HG03520 (cell line): Measurements from ENCODE around the gene GABPA.
A peak's percentile ranks its signal among the peaks of the same experiment; 100 is the strongest.
"Not testable (repeated sequence)": the region's sequence is repeated elsewhere in the genome, so short reads cannot be mapped to it uniquely, and the experiment has no call there.

Experiments used
- ATAC-seq: cut with Tn5 transposase; IDR thresholded peaks from one replicate; pipeline ENCODE4 v1.9.1; 2021; ENCODE audit warnings: mild to moderate bottlenecking, moderate library complexity; ENCODE audit not compliant: unreplicated experiment

GABPA gene

DNA sequence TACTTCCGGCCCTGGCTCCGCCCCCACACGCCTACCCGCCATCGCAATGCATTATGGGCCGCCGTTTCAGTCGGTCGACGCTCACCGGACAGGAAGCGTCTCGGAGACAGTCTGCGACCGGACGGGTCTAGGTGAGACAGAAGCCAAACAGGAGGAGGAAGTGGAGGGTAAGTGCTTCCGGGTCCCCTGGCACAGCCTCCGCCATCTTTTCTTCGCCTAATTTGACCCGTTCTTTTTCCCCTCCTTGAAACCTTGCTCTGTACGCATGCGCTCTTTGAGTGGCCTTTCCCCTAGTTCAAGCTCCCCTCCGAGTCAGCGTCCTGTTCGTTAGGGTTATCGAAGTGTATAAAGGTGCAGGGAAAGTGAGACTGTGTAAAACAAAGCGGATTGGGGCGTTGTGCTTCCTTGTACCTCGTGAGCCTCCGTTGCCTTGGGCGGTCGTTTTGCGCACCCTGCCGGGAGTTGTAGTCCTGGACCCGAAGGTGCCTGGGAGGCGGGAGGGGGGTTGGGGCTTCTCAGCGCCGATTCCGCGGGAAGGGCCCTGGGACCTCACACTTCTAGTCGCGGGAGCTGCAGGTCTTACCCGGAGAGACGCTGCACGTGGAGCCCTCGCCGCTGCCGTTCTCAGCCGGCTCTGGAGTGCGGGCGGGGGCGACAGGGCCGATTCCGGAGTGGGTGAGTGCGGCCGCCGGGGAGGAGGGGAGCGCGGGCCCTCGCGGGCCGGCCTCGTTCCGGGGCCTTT lies at the start of gene GABPA, which contains the start of gene ATP5PF:
GABPA (plus strand) TSS at position 69 of the 742 bp plus-strand sequence. CDS start 6,627 bp downstream, outside the sequence.
ATP5PF (minus strand) TSS at position 1 of the 742 bp plus-strand sequence. CDS start 5,110 bp downstream, outside the sequence.
- ATAC-seq, result peak; percentile 86

DNA sequence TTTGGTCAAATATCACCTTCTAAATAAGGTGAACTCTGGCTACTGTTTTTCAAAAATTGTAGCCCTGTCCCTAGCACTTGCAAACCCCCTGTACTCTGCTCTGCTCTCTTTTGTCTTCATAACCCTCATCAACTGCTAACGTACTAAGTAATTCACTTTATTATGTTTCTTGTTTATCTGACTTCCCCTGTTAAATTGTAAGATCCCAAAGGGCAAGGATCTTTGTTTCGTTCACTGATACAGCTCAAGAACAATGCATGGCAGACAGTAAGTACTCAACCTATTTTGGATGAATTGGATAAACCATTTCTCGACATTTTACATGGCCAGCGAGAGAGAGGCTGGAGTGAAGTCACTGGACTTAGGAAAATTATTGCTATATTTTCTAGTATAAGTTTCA lies 47.0 kb upstream of the GABPA start:
- ATAC-seq, result no peak

DNA sequence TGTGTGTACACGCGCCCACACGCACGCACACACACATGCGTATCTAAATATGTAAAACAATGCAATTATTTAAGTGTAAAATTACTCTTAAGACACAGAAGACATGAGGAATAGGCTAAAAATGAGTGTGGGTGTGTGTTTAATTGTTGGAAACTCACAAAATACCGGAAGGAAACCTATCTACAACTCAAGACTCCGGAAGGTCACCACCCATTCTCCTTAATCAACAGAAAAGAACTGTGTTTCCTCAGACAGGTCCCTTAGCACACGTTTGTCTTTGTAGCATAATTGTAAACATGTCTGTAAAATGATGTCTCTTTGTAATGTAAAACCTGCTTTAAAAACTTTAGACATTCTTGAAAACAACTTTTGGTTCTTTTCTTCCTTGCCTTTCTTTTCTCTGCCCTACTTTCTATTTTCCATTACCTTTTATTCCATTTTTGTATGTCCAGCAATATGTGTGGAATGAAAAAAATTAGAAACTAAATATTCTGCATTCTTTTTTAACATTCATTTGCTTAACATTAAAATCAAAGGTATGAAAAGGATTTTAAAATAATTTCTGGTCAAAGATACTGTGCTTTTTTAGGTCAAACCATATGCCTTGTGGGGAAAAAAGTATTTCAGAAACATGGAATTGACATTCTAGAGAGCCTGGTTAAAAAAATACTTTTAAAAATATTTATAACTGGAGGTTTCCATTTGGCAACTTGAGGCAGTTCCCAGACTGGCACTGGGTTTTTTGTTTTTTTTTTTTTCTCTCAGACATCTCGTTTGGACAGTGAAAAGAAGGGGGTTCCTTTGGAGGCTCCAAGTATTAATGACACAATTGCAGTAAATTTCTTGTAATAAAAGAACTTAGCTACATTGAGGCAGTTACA lies 46.3 kb upstream of the GABPA start:
- ATAC-seq, result no peak

DNA sequence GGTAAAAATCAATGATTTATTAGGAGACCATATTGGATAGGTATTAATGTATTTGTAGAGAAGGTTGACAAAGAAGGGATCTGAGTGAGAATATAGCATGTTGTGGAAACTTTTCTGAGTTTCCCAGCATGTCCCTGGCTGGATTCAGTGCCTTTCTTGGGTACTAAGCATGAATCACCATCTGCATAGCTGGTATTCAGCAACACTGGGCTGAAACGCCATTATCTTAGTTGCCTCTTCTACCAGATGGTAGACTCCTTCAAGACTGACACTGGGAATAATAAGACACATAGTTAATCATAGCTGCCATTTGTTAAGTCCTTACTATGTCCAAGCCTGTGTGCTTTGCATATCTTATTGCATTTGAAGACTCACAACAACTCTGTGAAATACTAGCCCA lies 45.5 kb upstream of the GABPA start:
- ATAC-seq, result no peak

DNA sequence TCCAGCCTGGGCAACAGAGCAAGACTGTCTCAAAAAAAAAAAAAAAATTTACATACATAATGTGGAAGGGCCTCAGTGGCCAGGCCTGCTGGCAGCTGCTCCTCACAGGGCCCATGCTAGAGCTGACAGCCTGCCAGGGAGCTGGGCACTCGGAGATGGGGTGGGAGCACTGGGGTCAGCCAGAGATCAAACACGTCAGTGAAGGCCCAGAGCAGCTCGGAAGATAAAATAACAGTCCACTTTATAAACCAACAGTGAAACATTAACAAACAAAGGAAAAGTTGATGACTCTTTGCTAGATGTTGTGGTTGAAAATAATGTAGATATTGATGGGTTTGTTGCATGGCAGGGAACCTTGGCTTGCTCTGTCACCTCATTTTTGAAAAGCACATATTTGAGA lies 42.8 kb upstream of the GABPA start:
- ATAC-seq, result no peak

DNA sequence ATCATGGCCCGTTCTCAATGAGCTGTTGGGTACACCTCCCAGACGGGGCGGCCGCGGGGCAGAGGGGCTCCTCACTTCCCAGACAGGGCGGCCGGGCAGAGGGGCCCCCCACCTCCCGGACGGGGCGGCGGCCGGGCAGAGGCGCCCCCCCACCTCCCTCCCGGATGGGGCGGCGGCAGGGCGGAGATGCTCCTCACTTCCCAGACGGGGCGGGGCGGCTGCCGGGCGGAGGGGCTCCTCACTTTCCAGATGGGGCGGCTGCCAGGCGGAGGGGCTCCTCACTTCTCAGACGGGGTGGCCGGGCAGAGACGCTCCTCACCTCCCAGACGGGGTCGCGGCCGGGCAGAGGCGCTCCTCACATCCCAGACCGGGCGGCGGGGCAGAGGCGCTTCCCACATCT lies 39.3 kb upstream of the GABPA start:
- not testable (repeated sequence) for ATAC-seq

DNA sequence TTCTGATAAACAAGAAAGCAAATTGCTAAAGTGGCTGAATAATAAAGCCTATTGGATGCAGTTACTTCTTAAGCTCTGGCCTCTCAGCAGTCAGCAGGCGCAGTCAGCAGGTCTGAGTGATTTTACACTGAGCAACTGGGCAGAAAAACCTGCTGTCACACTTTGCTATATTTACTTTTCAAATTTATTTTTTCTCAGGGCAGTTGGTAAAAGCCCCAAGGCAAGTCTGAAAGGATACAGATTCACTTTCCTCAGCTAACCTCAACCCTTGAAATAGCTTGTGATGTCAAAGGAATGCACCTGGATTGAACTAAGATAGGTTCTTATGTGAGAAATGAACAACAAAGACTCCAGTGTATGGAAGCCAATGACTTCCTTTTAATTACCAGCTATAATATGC lies 34.0 kb upstream of the GABPA start:
- no peak for ATAC-seq

DNA sequence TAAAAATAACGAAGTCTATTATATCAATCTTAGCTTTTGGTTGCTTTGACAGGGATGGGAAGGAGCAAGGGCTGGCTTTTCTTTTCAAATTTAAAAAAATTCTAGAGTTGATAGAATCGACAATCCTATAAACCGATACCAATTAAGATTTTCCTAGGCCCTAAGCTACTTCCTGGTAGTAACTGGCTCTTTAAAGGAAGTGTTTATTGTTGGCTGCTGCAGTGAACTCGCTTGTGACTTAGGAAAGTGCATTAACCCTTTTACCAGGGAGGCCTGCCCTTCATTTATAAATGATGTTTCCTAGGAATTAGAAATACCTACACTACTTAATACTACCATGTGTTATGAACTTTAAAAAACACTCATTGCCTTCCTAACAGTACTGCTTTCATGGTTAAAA lies 33.2 kb upstream of the GABPA start:
- no peak for ATAC-seq

DNA sequence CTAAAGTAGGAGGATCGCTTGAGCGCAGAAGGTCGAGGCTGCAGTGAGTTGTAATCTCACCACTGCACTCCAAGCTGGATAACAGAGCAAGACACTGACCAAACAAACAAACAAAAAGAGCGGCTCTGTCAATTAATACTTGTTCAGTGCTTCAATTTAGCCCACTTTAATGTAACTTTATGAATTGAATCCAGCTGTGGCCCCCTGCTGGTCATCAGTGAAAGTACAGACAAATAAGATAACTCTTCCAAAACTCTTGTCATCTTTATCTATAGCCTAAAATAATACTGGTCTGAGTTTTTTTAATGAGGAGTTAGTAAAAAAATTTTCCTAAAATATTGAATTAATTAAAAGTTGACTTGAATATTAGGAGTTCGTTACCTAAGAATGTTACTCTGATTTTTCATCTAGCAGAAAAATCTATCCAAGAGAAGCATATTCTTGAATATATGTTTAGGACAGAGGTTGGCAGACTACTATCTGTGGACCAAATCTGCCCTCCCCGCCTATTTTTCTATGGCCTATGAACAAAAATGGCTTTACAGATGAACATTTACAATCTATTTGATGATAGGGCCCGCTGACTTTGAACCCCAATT lies 26.2 kb upstream of the GABPA start:
- no peak for ATAC-seq

DNA sequence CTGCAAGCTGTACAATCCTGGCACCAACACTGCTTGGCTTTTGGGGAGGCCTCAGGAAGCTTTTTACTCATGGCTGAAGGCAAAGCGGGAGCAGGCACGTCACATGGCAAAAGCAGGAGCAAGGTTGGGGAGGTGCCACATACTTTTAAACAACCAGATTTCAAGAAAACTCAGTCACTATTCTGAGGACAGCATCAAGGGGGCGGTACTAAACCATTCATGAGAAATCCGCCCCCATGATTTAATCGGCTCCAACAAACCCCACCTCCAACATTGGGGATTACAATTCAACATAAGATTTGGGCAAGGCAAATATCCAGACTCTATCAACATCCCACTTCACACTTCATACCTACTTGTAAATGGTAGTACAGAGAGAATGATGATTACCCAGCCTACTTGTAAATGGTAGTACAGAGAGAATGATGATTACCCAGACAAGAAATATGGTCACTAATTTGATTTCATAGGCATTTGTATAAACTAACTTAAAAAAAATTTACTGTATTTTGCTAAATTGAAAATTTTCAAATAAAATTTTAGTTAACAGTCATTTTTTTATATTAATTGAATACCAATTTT lies 25.0 kb upstream of the GABPA start:
- ATAC-seq, result no peak

DNA sequence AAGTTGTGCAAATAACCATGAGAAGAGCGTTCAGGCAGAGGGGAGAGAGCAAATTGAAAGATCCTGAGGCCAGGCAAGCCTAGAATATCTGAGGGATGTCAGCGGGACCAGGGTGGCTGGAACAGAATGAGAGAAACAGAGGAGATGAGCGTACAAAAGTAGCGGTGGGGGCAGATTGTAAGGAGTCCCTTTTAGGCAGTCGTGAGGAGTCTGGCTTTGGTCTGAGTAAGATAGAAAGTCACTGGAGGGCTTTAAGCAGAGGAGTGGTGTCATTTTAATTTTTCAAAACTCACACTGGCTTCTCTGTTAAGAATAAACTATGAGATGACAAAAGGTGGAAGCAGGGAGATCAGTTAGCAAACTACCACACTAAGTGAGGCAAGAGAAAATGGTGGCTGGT lies 24.2 kb upstream of the GABPA start:
- no peak for ATAC-seq

DNA sequence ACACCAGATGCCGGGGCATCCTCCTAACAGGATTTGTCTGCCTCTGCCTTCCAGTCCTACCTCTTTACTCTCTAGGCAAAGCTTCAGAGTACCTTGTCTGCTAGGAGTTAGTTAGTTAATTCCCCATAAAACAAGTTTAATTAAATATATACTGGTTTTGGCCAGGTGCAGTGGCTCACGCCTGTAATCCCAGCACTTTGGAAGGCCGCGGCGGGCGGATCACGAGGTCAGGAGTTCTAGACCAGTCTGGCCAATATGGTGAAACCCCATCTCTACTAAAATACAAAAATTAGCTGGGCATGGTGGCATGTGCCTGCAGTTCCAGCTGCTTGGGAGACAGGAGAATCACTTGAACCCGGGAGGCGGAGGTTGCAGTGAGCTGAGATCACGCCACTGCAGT lies 20.7 kb upstream of the GABPA start:
- ATAC-seq, result not testable (repeated sequence)

DNA sequence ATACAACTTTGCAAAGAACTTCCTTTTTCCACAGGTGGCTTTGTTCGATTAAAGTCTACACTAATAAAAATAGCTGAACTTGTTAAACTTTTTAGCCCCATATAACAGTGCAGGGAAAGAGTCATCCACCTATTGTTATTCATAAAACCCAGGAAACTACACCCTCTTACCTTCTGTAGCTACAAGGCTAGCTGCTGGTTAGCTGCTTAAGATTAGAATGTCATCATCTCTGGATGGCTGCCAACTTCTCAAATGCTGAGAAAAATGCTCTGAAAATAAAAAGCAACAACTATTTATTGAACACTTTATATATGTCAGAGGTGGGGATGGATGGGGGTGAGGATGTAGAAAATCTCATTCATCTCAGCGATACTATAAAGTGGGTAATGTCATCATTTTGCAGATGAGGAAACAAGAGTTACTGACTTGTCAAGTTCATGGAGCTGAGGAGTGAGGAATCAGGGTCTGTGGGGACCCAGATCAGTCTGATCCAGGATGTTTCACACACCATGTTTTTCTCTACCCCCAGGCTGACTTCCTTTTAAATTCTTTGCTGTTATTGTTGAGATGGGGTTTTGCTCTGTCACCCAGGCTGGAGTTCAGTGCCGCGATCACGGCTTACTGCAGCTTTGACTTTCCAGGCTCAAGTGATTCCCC lies 17.2 kb upstream of the GABPA start:
- no peak for ATAC-seq

DNA sequence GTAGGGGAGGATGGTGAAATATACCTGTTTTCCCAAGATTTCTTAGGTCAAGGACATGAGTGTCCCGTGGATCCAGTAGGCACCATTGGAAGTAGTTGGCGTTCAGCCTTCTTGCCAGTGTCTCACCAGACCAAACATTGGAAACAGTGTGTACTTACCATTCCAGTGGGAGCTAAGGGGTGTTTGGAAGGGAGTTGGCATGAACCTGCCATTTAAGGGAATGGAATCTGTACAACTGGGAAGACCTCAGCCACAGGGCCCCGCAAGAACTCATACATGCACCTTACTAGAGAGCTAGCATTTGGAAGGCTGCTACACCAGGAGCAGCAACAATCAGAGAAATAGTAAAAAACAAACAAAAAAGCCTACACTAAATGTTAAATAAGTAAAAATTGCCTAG lies 12.8 kb upstream of the GABPA start:
- ATAC-seq, result no peak

DNA sequence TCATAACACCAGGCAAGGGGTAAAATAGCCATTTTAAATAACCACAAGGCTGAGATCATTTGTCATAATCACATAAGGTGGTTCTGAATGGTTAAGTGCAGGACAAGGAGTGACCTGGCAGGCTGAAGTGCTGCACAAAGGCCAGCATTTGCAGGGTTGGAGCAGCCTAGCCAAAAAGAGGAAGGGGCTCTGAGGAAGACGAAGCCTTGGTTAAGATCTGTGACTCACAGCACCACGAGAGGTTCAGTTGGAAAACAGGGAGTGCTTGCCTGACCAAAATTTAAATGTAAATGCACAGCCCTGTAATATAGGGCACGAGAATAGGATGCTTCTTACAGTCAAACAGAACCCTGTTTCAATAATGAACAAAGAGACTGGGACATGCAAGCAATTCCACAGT lies 12.1 kb upstream of the GABPA start:
- ATAC-seq, result no peak

DNA sequence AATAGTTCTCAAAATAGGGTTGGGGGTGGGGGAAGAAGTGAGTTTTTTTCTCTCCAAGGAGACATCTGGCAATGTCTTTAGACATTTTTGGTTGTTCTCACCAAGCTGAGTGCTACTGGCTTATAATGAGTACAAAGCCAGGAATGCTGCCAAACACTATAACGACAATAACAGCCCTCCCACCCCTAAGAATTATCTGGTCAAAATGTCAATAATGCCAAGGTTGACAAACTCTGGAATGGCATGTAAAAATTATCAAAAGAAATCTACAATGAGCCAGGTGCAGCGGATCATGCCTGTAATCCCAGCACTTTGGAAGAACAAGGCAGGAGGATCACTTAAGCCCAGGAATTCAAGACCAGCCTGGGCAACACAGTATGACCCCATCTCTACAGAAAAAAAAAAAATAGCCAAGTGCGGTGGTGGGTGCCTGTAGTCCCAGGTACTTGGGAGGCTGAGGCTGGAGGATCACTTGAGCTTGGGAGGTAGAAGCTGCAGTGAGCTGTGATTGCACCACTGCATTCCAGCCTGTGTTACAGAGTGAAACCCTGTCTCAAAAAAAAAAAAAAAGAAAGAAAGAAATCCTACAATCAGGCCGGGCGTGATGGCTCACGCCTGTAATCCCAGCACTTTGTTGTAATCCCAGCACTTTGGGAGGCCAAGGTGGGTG lies 2.5 kb upstream of the GABPA start:
- no peak for ATAC-seq

DNA sequence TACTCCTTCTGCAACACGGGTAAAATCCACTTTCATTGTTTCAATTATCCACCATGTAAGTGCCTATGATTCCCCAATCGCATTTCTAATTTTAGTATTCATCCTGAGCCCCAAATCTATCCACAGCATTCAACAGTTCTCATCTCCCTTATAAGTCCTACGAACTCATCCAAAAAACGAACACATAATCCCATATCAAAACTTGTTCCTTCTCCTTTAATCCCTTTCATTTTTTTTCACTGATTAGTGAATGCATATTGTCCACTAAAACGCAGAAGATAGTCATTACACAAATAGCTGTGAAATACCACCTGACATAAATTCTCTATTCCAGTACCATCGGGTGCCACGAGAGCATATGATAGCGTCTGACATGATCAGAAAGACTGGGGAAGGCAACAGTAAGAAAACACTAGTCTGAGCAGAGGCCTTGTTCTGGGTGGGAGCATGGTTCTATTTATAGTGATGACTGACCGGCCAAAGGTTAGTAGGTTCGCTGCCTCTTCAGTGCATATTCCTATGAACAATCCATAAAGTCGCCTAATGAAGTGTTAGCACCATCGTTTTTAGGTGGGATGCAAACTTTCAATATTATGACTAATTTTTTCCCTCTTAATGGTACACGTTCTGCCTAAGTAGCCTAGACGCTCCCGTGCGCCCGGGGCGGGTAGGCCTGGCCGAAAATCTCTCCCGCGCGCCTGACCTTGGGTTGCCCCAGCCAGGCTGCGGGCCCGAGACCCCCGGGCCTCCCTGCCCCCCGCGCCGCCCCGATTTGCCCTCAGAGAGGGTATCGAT lies 716 bp upstream of the GABPA start:
- peak; percentile 13 for ATAC-seq

DNA sequence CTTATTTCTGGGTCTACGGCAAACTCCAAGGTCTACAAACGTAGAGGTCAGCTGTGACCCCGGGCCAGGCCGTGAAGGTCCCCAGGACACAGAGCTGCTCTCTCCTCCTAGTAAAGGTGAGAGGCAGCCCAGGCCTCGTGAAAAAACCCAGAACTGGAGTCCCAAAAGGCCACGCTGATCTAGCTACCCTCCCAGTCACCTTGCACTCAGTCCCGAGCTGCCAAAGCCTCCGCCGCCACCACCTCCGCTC lies 193 bp upstream of the GABPA start:
- no peak for ATAC-seq

DNA sequence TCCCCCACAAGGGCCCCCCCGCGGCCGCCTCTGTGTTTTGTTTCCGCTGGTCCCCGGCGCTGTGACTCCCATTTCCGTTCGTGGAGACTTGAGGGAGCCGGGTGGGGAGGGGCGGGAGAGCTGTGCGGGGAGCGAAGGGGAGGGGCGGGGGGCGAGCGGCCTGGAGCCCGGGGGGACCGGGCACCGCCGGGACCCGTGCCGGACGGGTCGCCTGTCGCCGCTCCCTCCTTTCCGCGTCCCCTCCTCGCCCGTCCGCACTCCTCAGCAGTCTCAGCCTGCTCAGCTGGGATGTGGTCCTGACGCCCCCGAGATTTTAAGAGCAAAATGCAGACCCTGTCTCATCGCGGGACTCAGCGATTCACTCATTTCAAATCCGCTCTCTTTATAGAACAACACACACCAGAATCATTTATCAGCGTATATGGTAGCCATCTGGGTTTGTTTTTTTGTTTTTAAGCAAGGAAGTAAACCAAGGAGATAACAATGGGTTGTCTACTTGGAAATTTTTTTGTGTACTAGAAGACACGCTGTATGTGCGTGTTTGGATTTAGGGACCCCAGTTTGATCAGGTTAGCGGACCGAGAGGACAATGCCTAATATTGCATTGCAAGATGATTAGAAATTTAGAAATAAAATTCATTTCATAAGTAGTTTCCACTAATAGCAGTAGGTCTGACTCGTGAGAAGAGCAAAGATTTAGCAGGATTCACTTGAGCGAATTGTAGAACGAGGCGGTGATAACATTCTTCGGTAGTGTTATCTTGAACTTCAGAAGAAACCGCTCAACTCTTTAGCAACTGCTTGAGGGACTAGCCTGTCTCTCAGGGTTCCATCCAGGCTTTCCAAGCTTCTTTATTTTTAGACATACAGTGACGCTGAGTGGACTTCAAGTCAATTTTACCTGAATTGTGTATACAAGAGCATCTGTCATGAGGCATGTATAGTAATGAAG lies 1.1 kb downstream of the GABPA start:
- ATAC-seq, result peak; percentile 9
